ENCODE measurements around the gene ANO3. TPM values are rescaled to one million over a fixed set of nuclear protein-coding genes. Genes with fewer than 3 reads are reported as not detected.

Gene ANO3
- total and polyA plus RNA-seq, 2 experiments from 2014 or later: not detected

- TF ChIP-seq, protein P1, sequence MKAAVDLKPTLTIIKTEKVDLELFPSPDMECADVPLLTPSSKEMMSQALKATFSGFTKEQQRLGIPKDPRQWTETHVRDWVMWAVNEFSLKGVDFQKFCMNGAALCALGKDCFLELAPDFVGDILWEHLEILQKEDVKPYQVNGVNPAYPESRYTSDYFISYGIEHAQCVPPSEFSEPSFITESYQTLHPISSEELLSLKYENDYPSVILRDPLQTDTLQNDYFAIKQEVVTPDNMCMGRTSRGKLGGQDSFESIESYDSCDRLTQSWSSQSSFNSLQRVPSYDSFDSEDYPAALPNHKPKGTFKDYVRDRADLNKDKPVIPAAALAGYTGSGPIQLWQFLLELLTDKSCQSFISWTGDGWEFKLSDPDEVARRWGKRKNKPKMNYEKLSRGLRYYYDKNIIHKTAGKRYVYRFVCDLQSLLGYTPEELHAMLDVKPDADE (IDR thresholded peaks at IDR 0.05): no peak
- TF ChIP-seq NANOG (IDR thresholded peaks at IDR 0.05; ENCODE audit: borderline replicate concordance) (no peak), REST (IDR thresholded peaks at IDR 0.05; ENCODE audit: unreplicated experiment) (no peak), STAT1 (IDR thresholded peaks at IDR 0.05; ENCODE audit: unreplicated experiment) (no peak)
Observed at GRCh38 chr11:26618441-26618840, 286.5 kb downstream of the ANO3 start (continued).

- ATAC-seq (no peak), DNase-seq (ENCODE audit: low spot score) (no peak)
- H3K4me1 ChIP-seq (ENCODE audit: insufficient read depth): 0 out of 2 replicates have a peak, but pooled peaks cover 4% of the 10 kb centered on the region
- no peak overlapping the region for H3K27ac ChIP-seq (ENCODE audit: low read depth)
- Mint-ChIP-seq H3K27me3 (ENCODE audit: insufficient read depth, low read depth, poor library complexity) (no peaks in the 10 kb centered on the region), H3K36me3 (ENCODE audit: low read depth) (no peaks in the 10 kb centered on the region), H3K4me1 (peaks cover 11% of the 10 kb centered on the region), H3K9me3 (no peaks in the 10 kb centered on the region), H3K4me3 (no peak overlapping the region), H3K27ac (no peak overlapping the region)
- no peaks in the 10 kb centered on the region for H4K20me1 ChIP-seq (replicated peaks; ENCODE audit: insufficient read depth)
- no peaks in the 10 kb centered on the region for H3K9me2 ChIP-seq (ENCODE audit: insufficient read depth)
- no peak overlapping the region for H3K4me3 ChIP-seq
- no peak overlapping the region for H3K4me2 ChIP-seq
- no peaks in the 10 kb centered on the region for H3F3A ChIP-seq (replicated peaks; ENCODE audit: low read depth)
- no peak overlapping the region for H2AFZ ChIP-seq
- no peaks in the 10 kb centered on the region for H3K79me2 ChIP-seq (replicated peaks; ENCODE audit: insufficient read depth)
- no peaks in the 10 kb centered on the region for H3K27me3 ChIP-seq (ENCODE audit: insufficient read depth)
- no peaks in the 10 kb centered on the region for H3K36me3 ChIP-seq (ENCODE audit: insufficient read depth)
- TF ChIP-seq, protein P1 (IDR thresholded peaks at IDR 0.05): no peak
- TF ChIP-seq NANOG (IDR thresholded peaks at IDR 0.05; ENCODE audit: borderline replicate concordance) (no peak), ZNF462 (CRISPR knock-in tag; IDR thresholded peaks at IDR 0.05) (no peak), EZH2phosphoT487 (IDR thresholded peaks at IDR 0.05; ENCODE audit: unreplicated experiment) (no peak), ZNF114 (CRISPR knock-in tag; IDR thresholded peaks at IDR 0.05) (no peak), CTCF (conservative IDR thresholded peaks at IDR 0.05; ENCODE audit: low read depth in 2 of 2) (no peak), EZH2 (IDR thresholded peaks at IDR 0.05; ENCODE audit: low read depth, unreplicated experiment) (no peak), JUNB (IDR thresholded peaks at IDR 0.05; ENCODE audit: unreplicated experiment) (no peak)
Observed at GRCh38 chr11:26620282-26621045, 288.5 kb downstream of the ANO3 start.

Measured in GM23338 (cell line).